Retinal pigment epithelial cell (primary cell): ENCODE data around the gene GGACT.

Source experiments
- DNase-seq: peaks from one replicate; pipeline ENCODE4 v3.0.0-alpha.2; 2010; ENCODE audit warnings: low read depth
- H3K4me3 ChIP-seq: 2 replicates; pipeline ENCODE4 v1.5.1; 2011; ENCODE audit warnings: mild to moderate bottlenecking, low read length, control low read depth, moderate library complexity
- TF ChIP-seq, protein P1 (sequence below): conservative IDR thresholded peaks from 2 replicates; pipeline ENCODE4 v1.5.1; 2011; ENCODE audit warnings: low read depth, low read length, control low read depth, inconsistent platforms

The GGACT gene

DNA sequence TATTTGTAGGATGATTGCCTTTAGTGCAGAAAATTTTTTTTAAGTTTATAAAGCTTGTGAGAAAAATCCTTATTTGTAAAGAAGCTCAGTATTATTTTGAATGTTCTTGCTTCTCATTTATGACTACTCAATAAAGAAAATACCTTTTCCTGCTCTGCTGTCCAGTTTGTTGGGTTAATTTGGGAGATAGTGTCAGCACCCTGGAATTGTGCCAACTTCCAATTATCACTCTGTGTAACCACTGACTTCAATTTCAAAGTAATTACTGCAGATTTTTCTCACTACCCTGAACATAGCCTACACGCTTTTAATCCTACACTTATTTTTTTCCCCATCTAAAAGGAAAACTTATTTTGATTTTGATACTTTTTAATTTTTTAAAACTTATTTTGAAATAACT is 93.1 kb downstream of the GGACT start:
- DNase-seq = no peak
- TF ChIP-seq, protein P1, sequence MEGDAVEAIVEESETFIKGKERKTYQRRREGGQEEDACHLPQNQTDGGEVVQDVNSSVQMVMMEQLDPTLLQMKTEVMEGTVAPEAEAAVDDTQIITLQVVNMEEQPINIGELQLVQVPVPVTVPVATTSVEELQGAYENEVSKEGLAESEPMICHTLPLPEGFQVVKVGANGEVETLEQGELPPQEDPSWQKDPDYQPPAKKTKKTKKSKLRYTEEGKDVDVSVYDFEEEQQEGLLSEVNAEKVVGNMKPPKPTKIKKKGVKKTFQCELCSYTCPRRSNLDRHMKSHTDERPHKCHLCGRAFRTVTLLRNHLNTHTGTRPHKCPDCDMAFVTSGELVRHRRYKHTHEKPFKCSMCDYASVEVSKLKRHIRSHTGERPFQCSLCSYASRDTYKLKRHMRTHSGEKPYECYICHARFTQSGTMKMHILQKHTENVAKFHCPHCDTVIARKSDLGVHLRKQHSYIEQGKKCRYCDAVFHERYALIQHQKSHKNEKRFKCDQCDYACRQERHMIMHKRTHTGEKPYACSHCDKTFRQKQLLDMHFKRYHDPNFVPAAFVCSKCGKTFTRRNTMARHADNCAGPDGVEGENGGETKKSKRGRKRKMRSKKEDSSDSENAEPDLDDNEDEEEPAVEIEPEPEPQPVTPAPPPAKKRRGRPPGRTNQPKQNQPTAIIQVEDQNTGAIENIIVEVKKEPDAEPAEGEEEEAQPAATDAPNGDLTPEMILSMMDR = no peak
- H3K4me3 ChIP-seq = no peak overlapping the region

DNA sequence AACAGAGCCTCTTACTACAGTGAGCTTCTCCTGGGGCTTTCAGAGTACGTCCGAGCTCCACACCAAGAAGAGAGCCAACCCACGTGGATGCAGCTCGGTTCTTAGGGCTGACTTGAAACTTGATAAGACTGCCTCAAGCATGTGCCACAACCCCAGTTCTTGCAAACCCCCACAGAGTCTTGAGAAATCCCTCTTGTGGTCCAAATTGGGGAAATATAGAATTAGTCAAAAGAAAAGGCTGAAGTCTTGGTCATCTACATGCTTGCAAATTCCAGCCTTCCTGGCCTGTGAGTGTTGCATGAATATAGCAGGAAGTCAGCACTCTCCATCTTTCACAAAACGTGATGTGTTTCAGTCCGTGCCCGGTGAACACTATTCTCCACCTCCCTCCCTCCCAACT is 95.2 kb downstream of the GGACT start:
- TF ChIP-seq, protein P1 = no peak
- DNase-seq = no peak
- H3K4me3 ChIP-seq = no peak overlapping the region

DNA sequence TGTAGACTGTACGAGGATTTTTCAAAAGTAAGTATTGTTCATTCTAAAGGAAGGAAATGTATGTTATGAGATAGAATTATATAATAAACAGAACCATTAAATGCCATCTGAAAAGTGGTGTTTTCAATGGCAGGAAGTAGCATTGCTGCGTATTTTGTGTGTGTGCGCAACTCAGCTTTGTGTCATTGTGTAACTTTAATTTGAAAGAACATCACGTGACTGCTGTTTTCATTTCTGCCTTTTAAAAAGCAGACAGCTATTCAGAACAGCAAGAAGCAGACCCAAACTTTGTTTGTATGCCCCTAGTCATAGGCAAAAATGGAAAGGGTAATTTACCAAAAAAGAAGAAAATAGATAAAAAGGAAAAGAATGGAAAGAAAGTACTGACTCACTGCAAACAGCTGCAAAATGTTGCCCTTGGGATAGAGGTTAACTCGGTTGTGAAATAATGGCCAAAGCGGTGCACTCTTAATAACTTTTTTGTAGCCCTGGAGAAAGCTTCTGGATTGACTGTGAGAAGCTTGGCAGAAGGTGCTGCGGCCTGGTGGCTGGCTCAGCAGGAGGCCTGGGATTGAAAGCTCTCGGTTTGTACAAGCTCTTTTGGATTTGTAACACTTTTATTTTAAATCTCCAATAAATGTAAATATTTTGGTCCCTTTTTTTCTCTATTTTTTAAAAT is 97.3 kb downstream of the GGACT start:
- TF ChIP-seq, protein P1 = no peak
- no peak for DNase-seq
- no peak overlapping the region for H3K4me3 ChIP-seq

DNA sequence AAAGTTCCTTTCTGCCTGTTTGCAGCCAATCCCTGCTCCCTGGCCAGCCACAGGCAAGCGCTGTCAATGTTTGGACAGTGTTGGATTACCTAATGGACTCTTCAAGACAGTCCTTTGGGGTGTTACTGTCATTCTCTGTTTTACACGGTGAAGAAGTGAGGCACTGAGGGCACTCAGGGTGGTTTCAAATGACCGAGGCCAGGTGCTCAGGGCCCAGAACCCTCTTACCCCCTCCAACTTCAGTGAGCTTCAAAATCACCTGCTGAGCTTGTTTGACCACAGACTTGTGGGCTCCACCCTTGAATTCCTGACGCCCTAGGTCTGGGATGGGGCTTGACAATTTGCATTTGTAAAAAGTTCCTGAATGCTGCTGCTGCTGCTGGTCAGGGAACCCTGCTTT is 97.9 kb downstream of the GGACT start:
- H3K4me3 ChIP-seq = no peak overlapping the region
- no peak for DNase-seq
- TF ChIP-seq, protein P1 = no peak

DNA sequence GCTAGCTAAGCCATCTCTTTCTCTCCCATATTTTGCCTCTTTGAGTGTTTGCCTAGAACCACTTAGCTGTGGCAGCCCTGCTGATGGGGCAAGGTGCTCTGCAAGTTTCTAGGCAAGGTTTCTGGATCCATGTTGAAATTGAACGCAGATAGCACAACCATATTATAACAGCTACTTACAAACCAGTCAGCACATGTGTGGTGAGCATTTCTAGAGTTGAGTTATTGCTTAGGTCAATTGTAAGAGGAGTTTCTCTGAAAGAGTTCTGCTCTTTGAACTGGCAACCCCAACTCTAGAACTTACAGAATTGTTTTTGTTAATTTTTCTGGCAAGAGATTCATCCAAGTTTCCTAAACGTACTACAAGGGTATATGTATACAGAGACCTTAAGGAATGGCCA is 103.3 kb downstream of the GGACT start:
- TF ChIP-seq, protein P1 = no peak

DNA sequence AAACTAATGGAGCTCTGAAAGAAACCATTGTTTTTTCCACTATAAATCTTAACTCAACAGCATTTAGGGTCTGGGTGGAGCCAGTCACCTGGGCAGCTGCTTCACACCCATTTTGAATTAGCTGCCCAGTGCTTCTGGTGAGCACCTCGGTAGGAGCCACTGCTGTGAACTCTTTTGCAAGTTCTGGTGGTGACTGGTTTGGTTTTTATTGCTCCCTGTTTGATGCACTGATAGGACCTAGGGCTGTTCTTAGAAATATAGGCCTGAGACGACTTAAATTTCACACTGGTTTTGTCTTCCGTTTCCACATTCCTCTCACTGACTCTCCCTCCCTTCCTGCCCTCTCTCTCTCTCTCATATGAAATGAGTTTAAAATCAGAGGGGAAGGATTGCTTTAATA is 103.9 kb downstream of the GGACT start:
- no peak for DNase-seq
- no peak overlapping the region for H3K4me3 ChIP-seq
- TF ChIP-seq, protein P1 = no peak

More for the DNA sequence above, 103.3 kb downstream of the GGACT start:
- H3K4me3 ChIP-seq = no peak overlapping the region
- no peak for DNase-seq

DNA sequence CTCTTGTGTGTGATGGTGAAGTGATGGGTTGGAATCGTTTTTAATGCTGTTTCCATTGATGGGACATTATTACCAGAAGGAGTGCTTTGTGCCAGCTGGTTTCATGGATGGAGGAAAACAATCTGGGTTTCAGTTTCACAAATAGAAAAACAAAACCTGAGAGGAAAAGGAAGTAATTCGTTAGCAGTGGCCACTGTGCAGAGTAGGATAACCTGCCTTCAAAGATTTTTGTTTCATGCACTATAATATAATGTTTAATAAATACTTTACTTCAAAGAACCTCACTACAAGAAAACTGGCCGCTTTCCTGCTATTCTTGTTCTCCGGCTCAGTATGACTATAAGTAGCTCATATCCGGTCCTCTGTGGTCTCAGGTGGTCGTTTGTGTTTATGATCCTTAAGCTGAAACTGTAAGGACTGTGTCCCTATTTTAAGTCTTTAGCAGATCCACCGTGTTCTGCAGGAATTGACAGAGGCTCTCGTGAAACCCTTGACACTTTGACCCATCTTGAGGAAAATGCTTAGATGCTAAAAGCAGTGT is 104.7 kb downstream of the GGACT start:
- DNase-seq = no peak
- TF ChIP-seq, protein P1 = no peak
- H3K4me3 ChIP-seq = no peak overlapping the region
